GM21825 (cell line): ENCODE measurements around the gene ICA1.

Experiments used
- ATAC-seq: cut with Tn5 transposase; IDR thresholded peaks from one replicate; pipeline ENCODE4 v1.9.1; 2021; ENCODE audit warnings: mild to moderate bottlenecking, moderate library complexity; ENCODE audit not compliant: unreplicated experiment

The ICA1 gene

GRCh38 chr7:8204339-8205030 lies 57.5 kb downstream of the ICA1 start:
- ATAC-seq = no peak

GRCh38 chr7:8201846-8202441 lies 60.0 kb downstream of the ICA1 start:
- no peak for ATAC-seq

- no peak for ATAC-seq
Measured at GRCh38 chr7:8200717-8201116, 61.2 kb downstream of the ICA1 start.

DNA sequence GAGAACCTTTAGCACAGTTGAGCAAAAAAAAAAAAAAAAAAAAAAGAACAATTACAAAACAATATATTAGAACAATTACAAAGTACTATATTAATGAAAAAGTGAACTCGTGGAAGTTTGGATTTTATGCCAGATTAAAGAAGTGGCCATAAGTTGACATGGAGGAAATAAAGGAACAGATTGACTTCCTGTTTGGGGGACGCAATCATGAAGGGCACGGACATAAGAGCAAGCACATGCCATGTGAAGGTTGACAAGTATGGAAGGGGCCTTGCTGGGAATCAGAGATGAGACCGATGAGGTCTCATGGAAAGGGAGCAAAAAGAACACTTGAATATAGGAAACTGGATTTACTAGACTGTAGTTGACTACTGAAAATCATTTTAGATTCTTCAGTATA lies 61.7 kb downstream of the ICA1 start:
- no peak for ATAC-seq

DNA sequence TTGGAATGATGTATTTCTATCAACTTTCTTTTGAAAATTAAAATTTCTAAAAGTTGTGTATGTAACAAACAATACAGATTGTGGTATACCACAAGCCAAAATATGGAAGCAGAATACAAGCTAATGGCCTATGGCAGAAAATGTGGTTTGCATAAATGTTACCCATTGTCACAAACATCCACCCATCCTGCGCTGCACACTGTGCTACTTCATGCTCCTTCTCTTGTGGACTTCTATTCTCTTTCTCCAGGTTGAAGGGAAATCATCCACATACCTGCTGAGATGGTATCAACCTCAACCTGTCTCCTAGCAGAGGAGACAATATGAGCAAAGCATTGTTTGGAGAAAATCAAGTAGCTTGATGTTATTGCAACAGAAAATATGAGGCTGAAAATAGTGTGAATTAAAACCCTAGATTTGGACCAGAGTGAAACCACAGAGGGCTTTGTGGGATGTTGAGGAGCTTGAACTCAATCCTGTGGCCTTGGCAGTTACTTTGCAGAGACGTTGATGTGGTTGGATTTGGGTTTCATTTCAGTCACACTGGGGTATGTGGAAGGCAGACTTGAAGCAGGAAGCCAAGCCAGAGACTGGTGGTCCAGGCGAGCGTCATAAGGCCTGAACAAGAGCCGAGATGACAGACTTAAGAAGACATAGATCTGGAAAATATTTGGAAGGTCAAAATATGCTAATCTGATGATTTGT lies 63.8 kb downstream of the ICA1 start:
- ATAC-seq = no peak

DNA sequence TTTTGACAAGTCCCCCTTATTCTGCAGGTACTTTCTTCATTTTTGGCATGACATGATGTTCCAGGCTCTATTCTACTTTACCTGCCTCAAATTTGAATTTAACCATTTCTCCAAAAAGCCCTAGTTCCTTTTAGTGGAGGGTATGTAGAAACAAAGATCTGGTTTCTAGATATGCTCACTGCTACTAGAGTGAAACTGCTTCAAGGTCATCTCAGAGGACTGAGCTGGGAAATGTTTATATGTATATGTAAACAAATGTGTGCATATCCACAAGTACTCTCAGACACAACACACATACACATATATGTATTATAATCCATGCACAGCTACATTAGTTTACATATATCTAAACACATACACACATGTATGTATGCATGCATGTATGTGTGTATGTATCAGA lies 69.1 kb downstream of the ICA1 start:
- no peak for ATAC-seq

DNA sequence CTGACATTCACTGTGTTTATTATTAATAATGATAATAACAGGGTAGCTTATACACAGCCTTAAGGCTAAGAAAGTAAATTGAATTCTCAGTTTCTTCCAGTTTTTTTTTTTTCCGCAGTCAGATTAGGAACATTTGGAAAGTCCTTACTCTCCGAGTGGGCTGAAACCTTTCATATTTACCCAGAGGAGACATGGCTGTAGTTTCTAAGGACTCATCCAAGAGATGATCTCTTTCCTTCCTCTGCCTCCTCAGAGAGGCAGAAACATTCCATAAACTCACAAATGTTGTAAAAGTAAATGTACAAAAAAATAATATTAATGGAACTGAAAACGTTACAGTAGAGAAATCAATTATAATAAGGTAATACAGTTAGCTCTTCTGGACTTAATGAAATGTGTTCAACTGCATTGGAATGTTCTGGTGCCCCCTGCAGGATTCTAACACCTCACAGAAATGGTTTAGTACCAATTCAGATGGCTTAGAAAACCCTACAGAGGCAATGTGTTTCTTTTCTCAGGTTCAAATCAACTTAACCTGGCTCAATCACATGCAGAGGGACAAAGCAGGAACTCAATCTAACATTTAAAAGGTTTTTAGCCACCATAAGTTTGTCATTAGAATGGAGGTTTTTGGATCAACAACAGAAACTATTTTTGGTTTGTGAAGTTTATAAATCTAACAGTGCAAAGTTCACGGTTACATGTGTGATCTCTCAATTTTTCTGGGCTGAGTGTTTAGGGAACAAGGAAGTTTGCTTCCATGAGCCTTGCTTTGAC lies 71.7 kb downstream of the ICA1 start:
- peak; percentile 70 for ATAC-seq

DNA sequence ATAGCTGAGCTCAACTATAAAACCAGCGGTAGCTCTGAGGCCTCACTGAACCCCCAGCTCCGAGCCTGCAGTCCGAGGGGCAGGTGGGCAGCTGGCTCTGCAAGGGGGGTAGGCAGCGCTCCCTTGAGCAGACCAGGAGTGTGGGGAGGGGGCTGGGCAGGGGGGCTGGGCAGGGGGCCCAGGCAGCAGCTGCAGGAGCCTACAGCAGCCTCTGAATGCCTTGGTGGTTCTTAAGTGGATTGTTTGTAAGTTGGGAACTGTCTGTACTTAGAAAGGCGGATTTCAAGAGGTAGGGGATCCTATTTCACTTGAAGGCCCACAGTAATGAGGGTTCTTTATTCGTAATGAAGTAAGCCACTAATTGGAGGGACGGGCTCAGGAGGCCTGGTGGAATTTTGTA lies 72.3 kb downstream of the ICA1 start:
- no peak for ATAC-seq

GRCh38 chr7:8185926-8186683 lies 75.9 kb downstream of the ICA1 start:
- ATAC-seq = no peak

DNA sequence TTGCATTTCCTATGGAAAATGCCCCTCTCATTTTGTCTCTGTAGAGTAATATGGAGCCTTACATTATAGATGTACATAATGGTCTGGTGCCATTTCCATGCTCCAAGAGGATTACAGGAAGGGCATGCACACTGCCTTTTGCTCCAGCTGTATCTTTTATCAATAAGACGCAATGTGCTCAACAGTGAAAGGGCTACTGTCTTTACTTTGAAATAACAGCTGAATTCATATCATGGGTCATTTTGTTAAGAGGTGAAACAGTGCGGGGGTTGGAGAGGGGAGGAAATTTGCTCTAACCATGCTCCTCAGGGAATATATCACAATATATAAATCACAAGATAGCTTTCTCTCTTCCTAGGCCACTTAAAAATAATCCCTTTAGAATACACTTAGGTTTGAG lies 77.7 kb downstream of the ICA1 start:
- no peak for ATAC-seq

DNA sequence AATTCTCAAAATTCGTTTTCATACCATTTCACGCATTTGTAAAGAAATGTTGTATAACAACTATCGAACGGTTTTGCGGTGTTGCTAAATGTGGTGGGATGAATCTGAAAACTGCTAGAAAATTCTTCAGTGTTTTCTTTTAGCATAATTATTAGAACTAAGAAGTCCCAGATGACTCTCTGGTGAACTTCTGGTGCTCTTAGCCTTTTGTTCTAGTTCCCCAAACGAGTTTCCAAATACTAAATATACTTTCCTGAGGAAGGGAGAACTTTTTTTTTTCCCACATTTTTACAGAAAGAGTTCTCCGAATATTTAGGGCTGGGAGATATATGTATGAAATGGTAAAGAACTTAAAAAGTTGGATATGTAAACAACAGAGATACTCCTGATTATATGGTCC lies 82.5 kb downstream of the ICA1 start:
- ATAC-seq = no peak

- ATAC-seq = no peak
Measured at GRCh38 chr7:8178353-8178752, 83.6 kb downstream of the ICA1 start.

GRCh38 chr7:8177109-8177933 lies 84.6 kb downstream of the ICA1 start:
- peak; percentile 33 for ATAC-seq

GRCh38 chr7:8176370-8177081 lies 85.4 kb downstream of the ICA1 start:
- peak; percentile 84 for ATAC-seq

DNA sequence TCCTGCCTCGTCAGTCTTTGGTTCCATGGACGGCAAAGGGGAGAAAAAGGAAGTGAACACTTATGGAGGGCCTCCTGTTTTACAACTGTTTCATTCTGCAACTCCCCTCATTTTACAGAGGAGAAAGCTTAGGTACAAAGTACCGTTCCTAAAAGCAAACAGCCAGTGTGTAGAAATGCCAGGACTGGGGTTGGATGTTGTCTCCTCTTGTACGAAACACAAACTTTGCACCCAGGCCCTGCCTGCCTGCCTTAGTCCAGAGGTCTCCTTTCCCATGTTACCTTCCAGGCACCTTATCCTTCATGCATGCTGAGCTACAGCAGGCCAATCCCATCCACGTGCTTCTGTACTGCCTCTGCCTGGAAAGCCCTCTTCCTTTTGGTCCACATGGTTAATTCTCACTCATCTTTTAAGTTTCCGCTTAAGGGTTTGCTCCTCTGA lies 86.0 kb downstream of the ICA1 start:
- no peak for ATAC-seq

DNA sequence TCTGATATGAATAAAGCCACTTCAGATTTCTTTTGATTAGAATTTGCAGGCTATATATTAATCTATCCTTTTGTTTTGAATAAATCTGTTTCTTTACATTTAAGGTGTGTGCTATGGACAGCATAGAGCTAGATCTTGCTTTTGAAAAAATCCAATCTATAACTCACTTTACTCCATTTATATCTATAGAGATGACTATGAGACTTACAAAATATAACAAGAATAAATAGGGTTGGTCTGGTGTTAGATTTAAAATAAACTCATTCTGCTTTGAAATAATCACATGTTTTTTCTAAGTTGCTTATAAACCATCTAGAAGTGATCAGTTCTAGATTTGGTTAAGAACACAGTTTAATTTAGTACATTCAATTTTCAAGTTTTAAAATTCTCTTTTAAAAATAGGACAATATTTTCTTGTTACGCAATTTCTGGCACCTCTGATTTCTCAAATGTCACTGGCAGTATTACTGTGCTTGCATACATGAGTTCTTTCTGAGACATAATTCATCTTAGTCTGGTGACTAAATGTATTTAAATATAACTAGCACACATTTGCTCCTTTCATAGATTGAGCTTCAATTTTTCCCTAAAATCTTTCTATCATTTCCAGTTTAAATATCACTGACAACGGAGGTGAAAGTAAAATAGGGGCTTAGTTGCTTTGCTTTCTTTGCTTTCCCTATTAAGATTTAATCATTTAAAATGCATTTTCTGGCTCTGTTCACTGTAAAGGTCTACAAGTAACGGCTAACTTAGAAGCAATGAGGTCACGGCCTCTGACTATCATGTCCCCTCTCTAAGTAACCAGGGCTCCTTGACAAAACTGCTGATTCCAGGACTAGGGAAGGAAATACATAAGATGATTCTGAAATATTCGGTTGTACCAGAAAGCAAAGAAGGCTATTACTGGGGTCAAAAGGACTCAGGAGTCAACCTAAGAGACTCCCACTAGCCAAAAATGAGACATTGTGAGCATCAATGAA lies 89.3 kb downstream of the ICA1 start:
- no peak for ATAC-seq

DNA sequence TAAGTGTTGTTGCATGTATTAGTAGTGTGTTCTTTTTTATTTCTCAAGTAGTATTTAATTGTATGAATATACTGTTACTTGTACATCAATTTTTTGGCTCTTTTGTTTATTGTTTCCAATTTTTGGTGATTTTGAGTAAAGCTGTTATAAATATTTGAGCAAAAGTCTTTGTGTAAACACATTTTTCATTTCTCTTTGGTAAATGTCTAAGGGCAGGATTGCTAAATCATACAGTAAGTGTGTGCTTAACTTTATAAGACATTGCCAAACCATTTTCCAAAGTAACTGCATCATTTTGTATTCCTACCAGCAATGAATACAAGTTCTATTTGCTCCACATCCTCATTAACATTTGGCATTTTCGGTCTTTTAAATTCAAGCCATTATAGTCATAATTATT lies 92.8 kb downstream of the ICA1 start:
- ATAC-seq = no peak

GRCh38 chr7:8168336-8168735 lies 93.6 kb downstream of the ICA1 start:
- no peak for ATAC-seq
